ENCODE data around the gene MIA. TPM values are rescaled to one million over a fixed set of nuclear protein-coding genes. Genes with fewer than 3 reads are reported as not detected.
"Not testable (repeated sequence)": the region's sequence is repeated elsewhere in the genome, so short reads cannot be mapped to it uniquely, and the experiment has no call there.

MIA gene
- total RNA-seq, 2 experiments from 2014 or later, result not detected

- POLR2A ChIA-PET, result not testable (repeated sequence)
- CTCF ChIA-PET, result interaction anchor here (0.6 to 1.4 kb wide), 3 partner anchors 17 to 108 kb away, joined by 3 read pairs; partner anchors contain the start of gene EGLN2
Observed at GRCh38 chr19:40771101-40771862, 4.0 kb upstream of the MIA start.

GRCh38 chr19:40775632-40776022 is 306 bp downstream of the MIA start:
- POLR2A ChIA-PET, result no interaction called here
- CTCF ChIA-PET, result interaction anchor here (0.8 to 2.0 kb wide), 2 partner anchors 20 to 142 kb away, joined by 3 to 4 read pairs; no protein-coding TSS in a partner anchor

GRCh38 chr19:40776364-40776763 is 1.0 kb downstream of the MIA start:
- POLR2A ChIA-PET, result interaction anchor here (3.2 kb wide), 1 partner anchor 23 kb away, joined by 40 read pairs; no protein-coding TSS in a partner anchor
- CTCF ChIA-PET, result interaction anchor here (1.1 to 3.7 kb wide), 5 partner anchors 20 to 142 kb away, joined by 3 to 20 read pairs (median 4); partner anchors contain the start of genes COQ8B and ITPKC

- POLR2A ChIA-PET, result interaction anchor here (0.6 to 3.2 kb wide), 8 partner anchors 14 to 648 kb away, joined by 3 to 40 read pairs (median 10); partner anchors contain the start of genes ACTMAP, EGLN2, NUMBL and SNRPA
- CTCF ChIA-PET, result interaction anchor here (0.6 to 3.7 kb wide), 13 partner anchors 15 to 1641 kb away, joined by 3 to 20 read pairs (median 6); partner anchors contain the start of genes ACTMAP, COQ8B, EGLN2 and ITPKC
Observed at GRCh38 chr19:40776932-40777644, 1.8 kb downstream of the MIA start.

- ChIA-PET POLR2A (interaction anchor here (0.6 to 3.2 kb wide), 11 partner anchors 13 to 647 kb away, joined by 3 to 40 read pairs (median 10); partner anchors contain the start of genes ACTMAP, EGLN2, NUMBL and SNRPA), CTCF (interaction anchor here (0.6 to 3.7 kb wide), 12 partner anchors 14 to 1641 kb away, joined by 3 to 20 read pairs (median 6); partner anchors contain the start of genes ACTMAP, COQ8B, EGLN2 and ITPKC)
Observed at GRCh38 chr19:40777645-40777936, 2.3 kb downstream of the MIA start.

- CTCF ChIA-PET, result interaction anchor here (0.6 to 3.7 kb wide), 18 partner anchors 13 to 1640 kb away, joined by 3 to 20 read pairs (median 5); partner anchors contain the start of genes ACTMAP, COQ8B, EGLN2 and ITPKC
- POLR2A ChIA-PET, result interaction anchor here (0.6 to 3.2 kb wide), 15 partner anchors 9 to 311 kb away, joined by 3 to 40 read pairs (median 7); partner anchors contain the start of genes ACTMAP, COQ8B, EGLN2 and ITPKC
Observed at GRCh38 chr19:40777937-40778705, 2.8 kb downstream of the MIA start, which contains the start of gene RAB4B. Gene RAB4B, plus strand, starts transcription at chr19:40778247. Its CDS starts 129 bp downstream, at chr19:40778376.

GRCh38 chr19:40778706-40779284 is 3.5 kb downstream of the MIA start:
- CTCF ChIA-PET, result interaction anchor here (0.7 to 3.7 kb wide), 14 partner anchors 12 to 144 kb away, joined by 3 to 20 read pairs (median 6); partner anchors contain the start of genes ACTMAP, EGLN2 and SNRPA
- POLR2A ChIA-PET, result interaction anchor here (0.5 to 3.2 kb wide), 12 partner anchors 8 to 334 kb away, joined by 3 to 40 read pairs (median 4); partner anchors contain the start of genes ACTMAP, COQ8B, EGLN2 and ITPKC

- POLR2A ChIA-PET, result no interaction called here
- CTCF ChIA-PET, result no interaction called here
Observed at GRCh38 chr19:40780582-40780981, 5.3 kb downstream of the MIA start.

- ChIA-PET CTCF (interaction anchor here (0.6 to 0.7 kb wide), 2 partner anchors 11 to 211 kb away, joined by 3 to 4 read pairs; no protein-coding TSS in a partner anchor), POLR2A (no interaction called here)
Observed at GRCh38 chr19:40781140-40781539, 5.8 kb downstream of the MIA start.

GRCh38 chr19:40783711-40784110 is 8.4 kb downstream of the MIA start:
- ChIA-PET CTCF (no interaction called here), POLR2A (no interaction called here)

GRCh38 chr19:40784146-40784545 is 8.8 kb downstream of the MIA start:
- POLR2A ChIA-PET, result not testable (repeated sequence)
- CTCF ChIA-PET, result interaction anchor here (1.3 kb wide), 1 partner anchor 23 kb away, joined by 4 read pairs; no protein-coding TSS in a partner anchor

- POLR2A ChIA-PET, result interaction anchor here (0.9 kb wide), 1 partner anchor 21 kb away, joined by 3 read pairs; no protein-coding TSS in a partner anchor
- CTCF ChIA-PET, result interaction anchor here (1.3 kb wide), 1 partner anchor 21 kb away, joined by 4 read pairs; no protein-coding TSS in a partner anchor
Observed at GRCh38 chr19:40785526-40785925, 10.2 kb downstream of the MIA start.

GRCh38 chr19:40786060-40787037 is 11.0 kb downstream of the MIA start:
- ChIA-PET POLR2A (interaction anchor here (0.6 to 0.9 kb wide), 3 partner anchors 8 to 21 kb away, joined by 3 to 4 read pairs (median 4); no protein-coding TSS in a partner anchor), CTCF (interaction anchor here (0.6 to 1.6 kb wide), 2 partner anchors 42 to 151 kb away, joined by 5 to 6 read pairs; no protein-coding TSS in a partner anchor)

GRCh38 chr19:40791349-40791748 is 16.0 kb downstream of the MIA start:
- ChIA-PET POLR2A (interaction anchor here (0.8 kb wide), 1 partner anchor 14 kb away, joined by 7 read pairs; no protein-coding TSS in a partner anchor), CTCF (interaction anchor here (0.7 to 1.3 kb wide), 3 partner anchors 12 to 128 kb away, joined by 3 to 6 read pairs (median 3); partner anchors contain the start of gene RAB4B)

- ChIA-PET CTCF (interaction anchor here (1.0 kb wide), 1 partner anchor 14 kb away, joined by 6 read pairs; the partner anchor contains the start of gene RAB4B), POLR2A (no interaction called here)
Observed at GRCh38 chr19:40791996-40792395, 16.7 kb downstream of the MIA start.

- CTCF ChIA-PET, result interaction anchor here (0.6 to 1.4 kb wide), 5 partner anchors 19 to 1246 kb away, joined by 3 to 5 read pairs (median 3); no protein-coding TSS in a partner anchor
Observed at GRCh38 chr19:40797166-40797962, 22.0 kb downstream of the MIA start.

More at GRCh38 chr19:40797166-40797962, 22.0 kb downstream of the MIA start:
- POLR2A ChIA-PET, result interaction anchor here (2.5 kb wide), 1 partner anchor 20 kb away, joined by 20 read pairs; the partner anchor contains the start of gene RAB4B

Data from activated CD8-positive, alpha-beta memory T cell treated with anti-CD3 and anti-CD28 coated beads for 36 hours (primary cell).